ENCODE results near the gene COG1. TPM values are rescaled to one million over a fixed set of nuclear protein-coding genes. Genes with fewer than 3 reads are reported as not detected.
A peak's percentile ranks its signal among the peaks of the same experiment; 100 is the strongest.

Gene COG1
- total RNA-seq, 1 experiment from 2014 or later = 24.1 TPM

GRCh38 chr17:73255671-73256181, 62.9 kb downstream of the COG1 start:
- H3K9me2 ChIP-seq (replicated peaks; ENCODE audit: low read length) = no peaks in the 10 kb centered on the region
- CTCF ChIA-PET = interaction anchor here (0.5 to 3.1 kb wide), 11 partner anchors 10 to 699 kb away, joined by 3 to 46 read pairs (median 5); no protein-coding TSS in a partner anchor
- BruUV-seq (replicated peaks) = no TSS peak
- no peak overlapping the region for H3K9ac ChIP-seq (ENCODE audit: low read length)
- ATAC-seq (peak; percentile 92), DNase-seq (peak; percentile 78)
- 0 out of 2 replicates have a peak overlapping the region, but pooled peaks have one; percentile 6 for H2AFZ ChIP-seq (ENCODE audit: low read length)
- POLR2A ChIA-PET (ENCODE audit: unreplicated experiment) = interaction anchor here (0.7 kb wide), 1 partner anchor 55 kb away, joined by 4 read pairs; no protein-coding TSS in a partner anchor
- no peaks in the 10 kb centered on the region for H3F3A ChIP-seq (ENCODE audit: low read length, unreplicated experiment)
- H3K27ac ChIP-seq (ENCODE audit: low read length) = no peak overlapping the region
- no peak overlapping the region for H3K4me2 ChIP-seq (ENCODE audit: low read length)
- no peaks in the 10 kb centered on the region for H3K27me3 ChIP-seq (ENCODE audit: low read length)
- no peaks in the 10 kb centered on the region for H4K20me1 ChIP-seq (ENCODE audit: low read length)
- no peaks in the 10 kb centered on the region for H3K4me1 ChIP-seq (ENCODE audit: insufficient read depth, low read length)
- intact Hi-C loops (cut with micrococcal nuclease) = loop anchor here (1.0 to 5.0 kb wide), 5 partner anchors 37 to 529 kb away; no protein-coding TSS in a partner anchor
- no peak overlapping the region for H3K4me3 ChIP-seq (ENCODE audit: low read length)
- H3K36me3 ChIP-seq (ENCODE audit: low read depth, low read length) = no peaks in the 10 kb centered on the region
- TF ChIP-seq EZH2phosphoT487 (IDR thresholded peaks at IDR 0.05; ENCODE audit: borderline replicate concordance, low read length) (no peak), CTCF (conservative IDR thresholded peaks at IDR 0.05; ENCODE audit: low read depth, low read length) (peak; percentile 100)
- H3K79me2 ChIP-seq (ENCODE audit: low read length) = no peaks in the 10 kb centered on the region
- H3K9me3 ChIP-seq (ENCODE audit: low read length) = no peaks in the 10 kb centered on the region

- no peak overlapping the region for H3K4me3 ChIP-seq (ENCODE audit: low read length)
- no peak overlapping the region for H3K9ac ChIP-seq (ENCODE audit: low read length)
- H3K9me2 ChIP-seq (replicated peaks; ENCODE audit: low read length) = no peaks in the 10 kb centered on the region
- TF ChIP-seq EZH2phosphoT487 (IDR thresholded peaks at IDR 0.05; ENCODE audit: borderline replicate concordance, low read length) (no peak), EZH2 (IDR thresholded peaks at IDR 0.05; ENCODE audit: low read length, unreplicated experiment) (no peak), CTCF (conservative IDR thresholded peaks at IDR 0.05; ENCODE audit: low read depth, low read length) (no peak)
- no peaks in the 10 kb centered on the region for H3K9me3 ChIP-seq (ENCODE audit: low read length)
- ATAC-seq = no peak
- 0 out of 2 replicates have a peak overlapping the region, but pooled peaks have one; percentile 6 for H2AFZ ChIP-seq (ENCODE audit: low read length)
- H3K27ac ChIP-seq (ENCODE audit: low read length) = no peak overlapping the region
- H4K20me1 ChIP-seq (ENCODE audit: low read length) = no peaks in the 10 kb centered on the region
- CTCF ChIA-PET = interaction anchor here (0.8 to 3.1 kb wide), 6 partner anchors 35 to 699 kb away, joined by 5 to 46 read pairs (median 6); no protein-coding TSS in a partner anchor
- intact Hi-C loops (cut with micrococcal nuclease) = loop anchor here (5.0 kb wide), 1 partner anchor 51 kb away; no protein-coding TSS in a partner anchor
- no peaks in the 10 kb centered on the region for H3K4me1 ChIP-seq (ENCODE audit: insufficient read depth, low read length)
- no peaks in the 10 kb centered on the region for H3F3A ChIP-seq (ENCODE audit: low read length, unreplicated experiment)
- no peak overlapping the region for H3K4me2 ChIP-seq (ENCODE audit: low read length)
- no TSS peak for BruUV-seq (replicated peaks)
- no peaks in the 10 kb centered on the region for H3K36me3 ChIP-seq (ENCODE audit: low read depth, low read length)
- H3K27me3 ChIP-seq (ENCODE audit: low read length) = no peaks in the 10 kb centered on the region
- POLR2A ChIA-PET (ENCODE audit: unreplicated experiment) = no interaction called here
- H3K79me2 ChIP-seq (ENCODE audit: low read length) = no peaks in the 10 kb centered on the region
- no peak for DNase-seq
Measured at GRCh38 chr17:73256220-73256619, 63.4 kb downstream of the COG1 start.

- H3K9me2 ChIP-seq (replicated peaks; ENCODE audit: low read length) = no peaks in the 10 kb centered on the region
- no peaks in the 10 kb centered on the region for H3F3A ChIP-seq (ENCODE audit: low read length, unreplicated experiment)
- DNase-seq = no peak
- intact Hi-C loops (cut with micrococcal nuclease) = loop anchor here (5.0 kb wide), 1 partner anchor 50 kb away; no protein-coding TSS in a partner anchor
- H3K4me2 ChIP-seq (ENCODE audit: low read length) = no peak overlapping the region
- no peaks in the 10 kb centered on the region for H4K20me1 ChIP-seq (ENCODE audit: low read length)
- H3K4me1 ChIP-seq (ENCODE audit: insufficient read depth, low read length) = no peaks in the 10 kb centered on the region
- no peak overlapping the region for H3K9ac ChIP-seq (ENCODE audit: low read length)
- no peaks in the 10 kb centered on the region for H3K79me2 ChIP-seq (ENCODE audit: low read length)
- CTCF ChIA-PET = no interaction called here
- no TSS peak for BruUV-seq (replicated peaks)
- no peak overlapping the region for H3K4me3 ChIP-seq (ENCODE audit: low read length)
- H2AFZ ChIP-seq (ENCODE audit: low read length) = no peak overlapping the region
- no peaks in the 10 kb centered on the region for H3K36me3 ChIP-seq (ENCODE audit: low read depth, low read length)
- TF ChIP-seq EZH2 (IDR thresholded peaks at IDR 0.05; ENCODE audit: low read length, unreplicated experiment) = no peak
- no peak for TF ChIP-seq EZH2phosphoT487 (IDR thresholded peaks at IDR 0.05; ENCODE audit: borderline replicate concordance, low read length)
- no peak for TF ChIP-seq CTCF (conservative IDR thresholded peaks at IDR 0.05; ENCODE audit: low read depth, low read length)
- H3K9me3 ChIP-seq (ENCODE audit: low read length) = no peaks in the 10 kb centered on the region
- POLR2A ChIA-PET (ENCODE audit: unreplicated experiment) = no interaction called here
- no peaks in the 10 kb centered on the region for H3K27me3 ChIP-seq (ENCODE audit: low read length)
- no peak overlapping the region for H3K27ac ChIP-seq (ENCODE audit: low read length)
- no peak for ATAC-seq
Measured at GRCh38 chr17:73257516-73257915, 64.7 kb downstream of the COG1 start.
